ENCODE data around the gene PLBD2. TPM values are rescaled to one million over a fixed set of nuclear protein-coding genes. Genes with fewer than 3 reads are reported as not detected.

The PLBD2 gene
- total RNA-seq, 1 experiment from 2014 or later = 30.7 TPM

- H3K27me3 ChIP-seq (ENCODE audit: insufficient read depth, low read depth) = no peaks in the 10 kb centered on the region
- no peak for DNase-seq
- no peaks in the 10 kb centered on the region for H3K9me3 ChIP-seq (ENCODE audit: insufficient read depth, low read depth)
- no peak overlapping the region for H3K27ac ChIP-seq
- no TSS peak for BruUV-seq (replicated peaks)
- ChIA-PET POLR2A (ENCODE audit: unreplicated experiment) (no interaction called here), CTCF (interaction anchor here (0.6 kb wide), 1 partner anchor 11 kb away, joined by 6 read pairs; no protein-coding TSS in a partner anchor)
- H3K4me2 ChIP-seq = no peak overlapping the region
- H3K79me2 ChIP-seq (ENCODE audit: low read depth) = no peaks in the 10 kb centered on the region; the same call in 1 of the 2 replicates
- intact Hi-C loops (cut with micrococcal nuclease; ENCODE audit: unreplicated experiment) = no loop called here
- H4K20me1 ChIP-seq (ENCODE audit: insufficient read depth) = no peaks in the 10 kb centered on the region
- H3K4me1 ChIP-seq (replicated peaks; ENCODE audit: insufficient read depth) = peaks cover 18% of the 10 kb centered on the region; the same call in 1 of the 2 replicates
- TF ChIP-seq CTCF (conservative IDR thresholded peaks at IDR 0.05) (no peak), EZH2 (IDR thresholded peaks at IDR 0.05; ENCODE audit: low read depth) (no peak)
- peaks cover 14% of the 10 kb centered on the region; the same call in 1 of the 2 replicates for H3F3A ChIP-seq (ENCODE audit: insufficient read depth, low read depth)
- H3K4me3 ChIP-seq = no peak overlapping the region
- H2AFZ ChIP-seq = no peak overlapping the region
- H3K36me3 ChIP-seq (ENCODE audit: low read depth) = no peaks in the 10 kb centered on the region
- H3K9me2 ChIP-seq (ENCODE audit: insufficient read depth) = no peaks in the 10 kb centered on the region
These were observed 60.0 kb downstream of the PLBD2 start for GRCh38 chr12:113418213-113418879.

- POLR2A ChIA-PET (ENCODE audit: unreplicated experiment) = no interaction called here
- H3K9me3 ChIP-seq (ENCODE audit: insufficient read depth, low read depth) = no peaks in the 10 kb centered on the region
- H3K27me3 ChIP-seq (ENCODE audit: insufficient read depth, low read depth) = no peaks in the 10 kb centered on the region
- no peaks in the 10 kb centered on the region; the same call in 1 of the 2 replicates for H3K79me2 ChIP-seq (ENCODE audit: low read depth)
- no peak for DNase-seq
- no TSS peak for BruUV-seq (replicated peaks)
- H3F3A ChIP-seq (ENCODE audit: insufficient read depth, low read depth) = peaks cover 8% of the 10 kb centered on the region; the same call in 1 of the 2 replicates
- peaks cover 13% of the 10 kb centered on the region; the same call in 1 of the 2 replicates for H3K4me1 ChIP-seq (replicated peaks; ENCODE audit: insufficient read depth)
- H3K27ac ChIP-seq = peak overlapping the region; percentile 50; the same call in 1 of the 2 replicates
- intact Hi-C loops (cut with micrococcal nuclease; ENCODE audit: unreplicated experiment) = loop anchor here (5.0 kb wide), 2 partner anchors 84 to 109 kb away; partner anchors contain the start of gene SLC8B1
- TF ChIP-seq CTCF (conservative IDR thresholded peaks at IDR 0.05) = no peak
- TF ChIP-seq EZH2 (IDR thresholded peaks at IDR 0.05; ENCODE audit: low read depth) = no peak
- no peak overlapping the region for H3K4me3 ChIP-seq
- no peak overlapping the region for H2AFZ ChIP-seq
- H4K20me1 ChIP-seq (ENCODE audit: insufficient read depth) = no peaks in the 10 kb centered on the region
- no peaks in the 10 kb centered on the region for H3K36me3 ChIP-seq (ENCODE audit: low read depth)
- no peaks in the 10 kb centered on the region for H3K9me2 ChIP-seq (ENCODE audit: insufficient read depth)
- no peak overlapping the region for H3K4me2 ChIP-seq
- CTCF ChIA-PET = no interaction called here
These were observed 62.7 kb downstream of the PLBD2 start for GRCh38 chr12:113420996-113421595.

- H3K9me3 ChIP-seq (ENCODE audit: insufficient read depth, low read depth) = no peaks in the 10 kb centered on the region
- TF ChIP-seq CTCF (conservative IDR thresholded peaks at IDR 0.05) = no peak
- TF ChIP-seq EZH2 (IDR thresholded peaks at IDR 0.05; ENCODE audit: low read depth) = no peak
- no peaks in the 10 kb centered on the region for H3K36me3 ChIP-seq (ENCODE audit: low read depth)
- DNase-seq = peak; percentile 76 to 83
- peaks cover 7% of the 10 kb centered on the region; the same call in 1 of the 2 replicates for H3K4me1 ChIP-seq (replicated peaks; ENCODE audit: insufficient read depth)
- H3K9me2 ChIP-seq (ENCODE audit: insufficient read depth) = no peaks in the 10 kb centered on the region
- CTCF ChIA-PET = interaction anchor here (0.5 to 0.7 kb wide), 2 partner anchors 225 to 246 kb away, joined by 3 to 6 read pairs; no protein-coding TSS in a partner anchor
- peak within 1 kb of the TSS; percentile 50 for H3K27ac ChIP-seq
- peak within 1 kb of the TSS; percentile 87 for H3K4me2 ChIP-seq
- H3F3A ChIP-seq (ENCODE audit: insufficient read depth, low read depth) = peaks cover 8% of the 10 kb centered on the region; the same call in 1 of the 2 replicates
- no peaks in the 10 kb centered on the region for H4K20me1 ChIP-seq (ENCODE audit: insufficient read depth)
- no peaks in the 10 kb centered on the region; the same call in 1 of the 2 replicates for H3K79me2 ChIP-seq (ENCODE audit: low read depth)
- no TSS peak for BruUV-seq (replicated peaks)
- POLR2A ChIA-PET (ENCODE audit: unreplicated experiment) = interaction anchor here (0.6 to 0.9 kb wide), 3 partner anchors 15 to 273 kb away, joined by 3 to 11 read pairs (median 6); partner anchors contain the start of gene CFAP73
- H3K27me3 ChIP-seq (ENCODE audit: insufficient read depth, low read depth) = no peaks in the 10 kb centered on the region
- peak within 1 kb of the TSS; percentile 81 for H3K4me3 ChIP-seq
- intact Hi-C loops (cut with micrococcal nuclease; ENCODE audit: unreplicated experiment) = loop anchor here (1.0 to 5.0 kb wide), 3 partner anchors 85 to 225 kb away; partner anchors contain the start of gene SLC8B1
- H2AFZ ChIP-seq = peak within 1 kb of the TSS; percentile 73
These were observed 63.9 kb downstream of the PLBD2 start, which contains the start of gene SDSL for GRCh38 chr12:113422030-113422885. Gene SDSL, plus strand, starts transcription at chr12:113422380. Its CDS starts 5,603 bp downstream, at chr12:113427983.

All from PC-9 (cell line).